IgD-negative memory B cell (primary cell): ENCODE measurements around the gene CLDN20. TPM values are rescaled to one million over a fixed set of nuclear protein-coding genes. Genes with fewer than 3 reads are reported as not detected.

Source experiments
- H3K27ac Mint-ChIP-seq, 3 donors: one replicate each; pipeline ENCODE4 v1.8.0; 2020 to 2022; ENCODE audit warnings: mild to moderate bottlenecking in 3 of 3, mixed read lengths in 3 of 3, moderate library complexity in 1 of 3
- H3K27me3 Mint-ChIP-seq: one replicate; pipeline ENCODE4 v1.8.0; 2021; ENCODE audit warnings: mixed read lengths
- H3K36me3 Mint-ChIP-seq: one replicate; pipeline ENCODE4 v1.8.0; 2020; ENCODE audit warnings: mild to moderate bottlenecking, mixed read lengths
- H3K4me1 Mint-ChIP-seq, 3 donors: one replicate each; pipeline ENCODE4 v1.8.0; 2020 to 2022; ENCODE audit warnings: mixed read lengths in 3 of 3, mild to moderate bottlenecking in 1 of 3
- H3K4me3 Mint-ChIP-seq, 4 donors: one replicate each; pipeline ENCODE4 v1.8.0; 2020 to 2022; ENCODE audit warnings: mild to moderate bottlenecking in 4 of 4, mixed read lengths in 4 of 4, moderate library complexity in 3 of 4
- H3K9me3 Mint-ChIP-seq, 3 donors: one replicate each; pipeline ENCODE4 v1.8.0; 2020 to 2021; ENCODE audit warnings: mixed read lengths in 3 of 3, mild to moderate bottlenecking in 1 of 3
- polyA plus RNA-seq: library from polyadenylated mRNA; unstranded; fragments of 300-500 nt; fragmentation: Illumina TruSeq; gene quantifications from one replicate; pipeline ENCODE4 v1.2.3, GENCODE V29; 2021

The CLDN20 gene
- polyA plus RNA-seq, 1 donor from 2014 or later, result not detected

DNA sequence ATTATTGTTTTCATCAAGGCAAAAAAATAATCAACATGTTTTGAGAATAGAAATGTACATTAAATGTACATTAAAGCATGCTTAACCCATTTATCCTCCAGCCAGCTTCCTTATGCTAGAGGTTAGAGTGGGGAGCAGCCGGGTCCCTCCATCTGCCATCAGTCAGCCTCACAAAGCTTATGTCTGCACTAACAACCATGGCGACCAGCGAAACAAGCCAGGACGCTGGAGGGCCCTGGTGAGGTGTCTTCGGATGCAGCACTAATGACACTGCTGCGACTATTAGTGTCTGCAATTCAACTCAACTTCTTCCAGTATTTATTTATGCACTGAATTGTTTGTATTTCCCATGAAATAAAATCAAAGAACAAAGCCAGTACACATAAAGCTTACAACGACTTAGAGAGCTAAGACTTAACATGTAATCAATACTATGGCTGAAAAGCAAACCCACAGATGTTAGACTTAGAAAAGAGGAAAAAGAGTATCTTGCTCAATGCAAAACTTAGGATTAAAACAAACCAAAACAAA lies 6.8 kb downstream of the CLDN20 start:
- Mint-ChIP-seq H3K27me3 (no peaks in the 10 kb centered on the region), H3K36me3 (peaks cover 9% of the 10 kb centered on the region), H3K9me3 (no peaks in the 10 kb centered on the region), H3K4me1 (peaks cover 0 to 5% (median 0%) of the 10 kb centered on the region in 3 donors), H3K27ac (no peak overlapping the region), H3K4me3 (no peak overlapping the region)

DNA sequence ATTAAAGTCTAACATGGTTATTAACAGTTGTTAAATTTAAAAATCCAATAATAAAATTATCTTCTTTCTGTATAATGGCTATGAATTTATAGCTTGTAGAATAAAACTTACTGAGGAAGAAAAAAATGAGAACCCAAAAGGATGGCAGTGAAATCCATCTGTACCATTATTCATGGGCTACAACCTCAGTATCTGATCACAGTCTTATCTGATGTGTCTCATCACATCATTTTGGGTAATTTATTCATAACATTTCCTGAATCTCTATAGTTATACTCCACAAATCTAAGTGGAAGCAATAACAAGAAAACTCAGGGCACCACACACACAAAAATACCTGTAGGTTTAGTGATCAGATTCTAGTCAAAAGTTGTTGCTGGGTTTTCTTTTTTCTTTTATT lies 7.3 kb downstream of the CLDN20 start:
- no peak overlapping the region for H3K4me3 Mint-ChIP-seq
- no peaks in the 10 kb centered on the region for H3K9me3 Mint-ChIP-seq
- no peak overlapping the region for H3K27ac Mint-ChIP-seq
- peaks cover 9% of the 10 kb centered on the region for H3K36me3 Mint-ChIP-seq
- peaks cover 0 to 5% (median 0%) of the 10 kb centered on the region in 3 donors for H3K4me1 Mint-ChIP-seq
- H3K27me3 Mint-ChIP-seq, result no peaks in the 10 kb centered on the region

GRCh38 chr6:155272353-155273232 lies 8.8 kb downstream of the CLDN20 start:
- H3K27me3 Mint-ChIP-seq, result no peaks in the 10 kb centered on the region
- H3K4me3 Mint-ChIP-seq, result no peak overlapping the region
- peaks cover 0 to 5% (median 0%) of the 10 kb centered on the region in 3 donors for H3K4me1 Mint-ChIP-seq
- no peaks in the 10 kb centered on the region for H3K9me3 Mint-ChIP-seq
- peaks cover 7% of the 10 kb centered on the region for H3K36me3 Mint-ChIP-seq
- H3K27ac Mint-ChIP-seq, result peak overlapping the region in 1 of 3 donors; percentile 39

- H3K27ac Mint-ChIP-seq, result no peak overlapping the region
- H3K4me3 Mint-ChIP-seq, result peak overlapping the region in 1 of 4 donors; percentile 33
- no peaks in the 10 kb centered on the region for H3K9me3 Mint-ChIP-seq
- peaks cover 0 to 4% (median 0%) of the 10 kb centered on the region in 3 donors for H3K4me1 Mint-ChIP-seq
- no peaks in the 10 kb centered on the region for H3K27me3 Mint-ChIP-seq
- peaks cover 6% of the 10 kb centered on the region for H3K36me3 Mint-ChIP-seq
Observed at GRCh38 chr6:155273431-155273830, 9.6 kb downstream of the CLDN20 start.

GRCh38 chr6:155274106-155274505 lies 10.3 kb downstream of the CLDN20 start:
- H3K9me3 Mint-ChIP-seq, result no peaks in the 10 kb centered on the region
- no peak overlapping the region for H3K4me3 Mint-ChIP-seq
- H3K4me1 Mint-ChIP-seq, result peaks cover 0 to 4% (median 0%) of the 10 kb centered on the region in 3 donors
- no peaks in the 10 kb centered on the region for H3K27me3 Mint-ChIP-seq
- no peak overlapping the region for H3K27ac Mint-ChIP-seq
- H3K36me3 Mint-ChIP-seq, result peaks cover 6% of the 10 kb centered on the region

DNA sequence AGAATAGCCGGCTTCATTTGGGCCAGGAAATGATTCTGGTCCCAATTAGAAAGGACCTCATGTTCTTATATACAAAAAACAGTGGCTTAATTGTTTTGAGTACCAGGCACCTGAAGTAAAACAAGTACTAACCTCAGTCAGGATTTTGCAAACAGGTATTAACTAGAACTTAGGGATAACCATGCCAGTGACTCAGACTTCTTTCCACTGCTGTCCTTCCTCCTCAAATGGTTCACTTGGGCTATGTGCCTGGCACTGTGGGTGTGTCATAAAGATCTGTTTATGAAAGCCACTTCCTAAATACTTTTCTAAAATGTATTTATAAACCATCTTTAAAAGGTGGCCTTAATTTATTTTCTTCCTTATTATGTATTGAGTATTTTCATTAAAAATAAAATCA lies 10.7 kb downstream of the CLDN20 start:
- Mint-ChIP-seq H3K36me3 (peaks cover 6% of the 10 kb centered on the region), H3K9me3 (no peaks in the 10 kb centered on the region), H3K27ac (no peak overlapping the region), H3K4me3 (no peak overlapping the region), H3K27me3 (no peaks in the 10 kb centered on the region), H3K4me1 (peaks cover 0 to 4% (median 0%) of the 10 kb centered on the region in 3 donors)

DNA sequence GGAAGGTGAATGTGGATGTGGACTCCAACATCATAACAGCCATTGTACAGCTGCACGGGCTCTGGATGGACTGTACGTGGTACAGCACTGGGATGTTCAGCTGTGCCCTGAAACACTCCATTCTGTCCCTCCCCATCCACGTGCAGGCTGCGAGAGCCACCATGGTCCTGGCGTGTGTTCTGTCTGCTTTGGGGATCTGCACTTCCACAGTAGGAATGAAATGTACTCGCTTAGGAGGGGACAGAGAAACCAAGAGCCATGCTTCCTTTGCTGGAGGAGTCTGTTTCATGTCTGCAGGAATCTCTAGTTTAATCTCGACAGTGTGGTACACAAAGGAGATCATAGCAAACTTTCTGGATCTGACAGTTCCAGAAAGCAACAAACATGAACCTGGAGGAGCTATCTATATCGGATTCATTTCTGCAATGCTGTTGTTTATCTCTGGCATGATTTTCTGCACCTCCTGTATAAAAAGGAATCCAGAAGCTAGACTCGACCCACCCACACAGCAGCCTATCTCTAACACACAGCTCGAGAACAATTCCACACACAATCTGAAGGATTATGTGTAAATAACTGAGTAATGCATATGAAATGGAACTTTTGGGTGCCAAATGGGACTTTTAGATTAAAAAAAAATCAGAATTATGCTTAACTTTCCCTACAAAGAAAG lies 12.1 kb downstream of the CLDN20 start:
- peak overlapping the region in 2 of 3 donors; percentile 27 to 88 for H3K27ac Mint-ChIP-seq
- H3K4me1 Mint-ChIP-seq, result peaks cover 0 to 4% (median 0%) of the 10 kb centered on the region in 3 donors
- peaks cover 4% of the 10 kb centered on the region for H3K36me3 Mint-ChIP-seq

GRCh38 chr6:155276638-155277037 lies 12.8 kb downstream of the CLDN20 start:
- no peak overlapping the region for H3K27ac Mint-ChIP-seq
- H3K9me3 Mint-ChIP-seq, result no peaks in the 10 kb centered on the region
- peaks cover 4% of the 10 kb centered on the region for H3K36me3 Mint-ChIP-seq
- H3K4me3 Mint-ChIP-seq, result no peak overlapping the region
- peaks cover 0 to 4% (median 0%) of the 10 kb centered on the region in 3 donors for H3K4me1 Mint-ChIP-seq
- no peaks in the 10 kb centered on the region for H3K27me3 Mint-ChIP-seq

More for the DNA sequence above, 12.1 kb downstream of the CLDN20 start:
- H3K4me3 Mint-ChIP-seq, result no peak overlapping the region
- no peaks in the 10 kb centered on the region for H3K9me3 Mint-ChIP-seq
- H3K27me3 Mint-ChIP-seq, result no peaks in the 10 kb centered on the region

GRCh38 chr6:155278319-155279049 lies 14.7 kb downstream of the CLDN20 start:
- Mint-ChIP-seq H3K9me3 (no peaks in the 10 kb centered on the region), H3K27me3 (no peaks in the 10 kb centered on the region), H3K4me1 (peaks cover 0 to 4% (median 0%) of the 10 kb centered on the region in 3 donors), H3K27ac (peak overlapping the region in 1 of 3 donors; percentile 55), H3K36me3 (peaks cover 4% of the 10 kb centered on the region), H3K4me3 (no peak overlapping the region)

DNA sequence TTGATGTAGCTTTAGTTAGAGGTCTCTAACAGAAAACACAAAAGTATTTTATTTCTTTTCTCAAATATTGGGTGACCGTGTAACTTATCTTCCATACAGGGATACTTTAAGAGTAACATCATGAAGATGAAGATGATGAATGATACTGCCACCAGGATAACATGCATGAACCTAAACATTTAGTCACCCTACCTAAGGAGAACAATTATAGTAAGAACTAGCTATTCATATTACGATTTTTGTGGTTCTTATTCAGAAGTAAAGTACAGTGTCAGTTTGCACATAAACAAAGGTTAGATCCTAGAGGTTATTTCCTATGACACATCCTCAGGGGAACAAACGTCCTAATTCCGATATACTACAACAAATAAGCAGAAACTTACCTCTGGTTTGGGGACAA lies 21.0 kb downstream of the CLDN20 start:
- Mint-ChIP-seq H3K9me3 (no peaks in the 10 kb centered on the region), H3K27ac (no peak overlapping the region), H3K27me3 (no peaks in the 10 kb centered on the region), H3K4me1 (peaks cover 0 to 7% (median 0%) of the 10 kb centered on the region in 3 donors), H3K36me3 (peaks cover 13% of the 10 kb centered on the region), H3K4me3 (no peak overlapping the region)

DNA sequence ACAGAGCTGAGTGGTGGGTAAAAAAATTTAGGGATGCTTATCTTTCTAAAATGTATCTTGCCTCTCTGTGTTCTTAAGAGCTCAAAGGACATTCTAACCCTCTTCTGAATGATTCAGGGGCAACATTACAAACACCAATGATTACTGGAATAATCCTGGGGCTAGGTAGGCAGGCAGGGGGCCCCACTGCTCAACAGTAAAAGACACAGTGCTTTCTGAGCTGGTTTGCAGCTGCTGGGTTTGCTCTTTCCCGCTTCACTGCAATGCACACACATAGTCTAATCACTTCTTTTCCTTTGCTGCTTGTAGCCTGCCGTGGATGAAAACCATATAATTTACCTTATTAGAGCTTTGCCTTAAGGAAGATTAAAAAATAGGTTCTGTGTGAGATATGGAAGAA lies 23.9 kb downstream of the CLDN20 start:
- Mint-ChIP-seq H3K4me3 (no peak overlapping the region), H3K9me3 (no peaks in the 10 kb centered on the region), H3K36me3 (peaks cover 24% of the 10 kb centered on the region), H3K27me3 (no peaks in the 10 kb centered on the region), H3K27ac (no peak overlapping the region), H3K4me1 (peaks cover 2 to 11% (median 6%) of the 10 kb centered on the region in 3 donors)

DNA sequence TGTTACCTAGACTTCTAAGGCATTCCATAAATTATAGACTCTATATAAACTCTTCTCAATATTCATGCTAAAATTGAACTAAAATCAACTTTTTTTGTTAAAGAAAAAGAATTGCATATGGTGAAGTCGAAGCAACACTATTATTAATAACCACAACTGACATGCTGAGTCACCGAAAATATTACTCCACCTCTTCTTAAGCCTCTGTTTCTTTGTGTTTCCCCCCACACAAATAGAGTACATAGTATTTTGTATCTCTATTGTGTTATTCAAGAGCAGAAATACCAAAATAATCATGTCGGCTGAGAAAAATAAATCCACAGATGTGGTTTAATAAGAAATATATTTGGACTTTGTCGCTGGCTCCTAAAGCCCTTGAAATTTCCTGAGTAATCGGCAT lies 26.7 kb downstream of the CLDN20 start:
- Mint-ChIP-seq H3K27ac (no peak overlapping the region), H3K27me3 (no peaks in the 10 kb centered on the region), H3K9me3 (no peaks in the 10 kb centered on the region), H3K4me1 (peaks cover 2 to 10% (median 8%) of the 10 kb centered on the region in 3 donors), H3K4me3 (no peak overlapping the region), H3K36me3 (peaks cover 23% of the 10 kb centered on the region)

DNA sequence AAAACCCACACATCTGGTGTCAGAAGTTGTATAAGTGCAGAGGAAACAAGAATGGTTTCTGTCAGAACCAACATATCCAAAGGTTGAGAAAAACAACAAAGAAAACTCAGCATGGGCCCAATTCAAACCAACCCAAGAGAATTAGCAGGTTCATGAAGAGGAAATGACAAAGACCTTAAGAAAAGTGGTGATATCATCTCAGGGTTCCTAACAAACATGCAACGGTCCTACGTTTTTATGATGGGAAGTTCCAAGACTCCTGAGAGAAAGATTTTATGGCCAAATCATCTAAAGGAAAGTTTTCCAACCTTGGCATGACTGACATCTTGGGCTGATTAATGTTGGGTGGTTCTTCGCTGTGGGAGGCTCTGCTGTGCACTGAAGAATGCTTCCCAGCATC lies 27.5 kb downstream of the CLDN20 start:
- H3K36me3 Mint-ChIP-seq, result peaks cover 26% of the 10 kb centered on the region
- peak overlapping the region in 1 of 3 donors; percentile 39 for H3K27ac Mint-ChIP-seq
- peaks cover 2 to 10% (median 8%) of the 10 kb centered on the region in 3 donors for H3K4me1 Mint-ChIP-seq
- H3K27me3 Mint-ChIP-seq, result no peaks in the 10 kb centered on the region
- H3K4me3 Mint-ChIP-seq, result no peak overlapping the region
- no peaks in the 10 kb centered on the region for H3K9me3 Mint-ChIP-seq

DNA sequence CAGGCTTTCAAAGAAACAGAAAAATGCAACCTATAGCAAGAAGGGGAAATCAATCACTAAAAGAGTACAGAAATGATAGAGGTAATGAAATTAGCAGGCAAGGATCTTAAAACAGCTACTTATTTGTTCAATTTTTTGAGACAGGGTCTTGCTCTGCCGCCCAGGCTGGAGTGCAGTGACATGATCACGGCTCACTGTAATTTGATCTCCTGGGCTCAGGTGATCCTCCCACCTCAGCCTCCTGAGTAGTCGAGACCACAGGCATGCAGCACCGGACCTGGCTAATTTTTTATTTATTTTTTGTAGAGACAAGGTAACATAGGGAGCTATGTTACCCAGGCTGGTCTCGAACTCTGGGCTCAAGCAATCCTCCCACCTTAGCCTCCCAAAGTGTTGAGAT lies 28.9 kb downstream of the CLDN20 start:
- H3K36me3 Mint-ChIP-seq, result peaks cover 26% of the 10 kb centered on the region
- peak overlapping the region in 1 of 3 donors; percentile 36 for H3K27ac Mint-ChIP-seq
- no peaks in the 10 kb centered on the region for H3K9me3 Mint-ChIP-seq
- H3K4me1 Mint-ChIP-seq, result peaks cover 2 to 10% (median 10%) of the 10 kb centered on the region in 3 donors
- H3K4me3 Mint-ChIP-seq, result no peak overlapping the region
- no peaks in the 10 kb centered on the region for H3K27me3 Mint-ChIP-seq
